ENCODE results near the gene SULT2B1. TPM values are rescaled to one million over a fixed set of nuclear protein-coding genes. Genes with fewer than 3 reads are reported as not detected.
A peak's percentile ranks its signal among the peaks of the same experiment; 100 is the strongest.

SULT2B1 gene
- total and polyA plus RNA-seq, 2 experiments from 2014 or later, result 0.20 TPM; not detected in 1

DNA sequence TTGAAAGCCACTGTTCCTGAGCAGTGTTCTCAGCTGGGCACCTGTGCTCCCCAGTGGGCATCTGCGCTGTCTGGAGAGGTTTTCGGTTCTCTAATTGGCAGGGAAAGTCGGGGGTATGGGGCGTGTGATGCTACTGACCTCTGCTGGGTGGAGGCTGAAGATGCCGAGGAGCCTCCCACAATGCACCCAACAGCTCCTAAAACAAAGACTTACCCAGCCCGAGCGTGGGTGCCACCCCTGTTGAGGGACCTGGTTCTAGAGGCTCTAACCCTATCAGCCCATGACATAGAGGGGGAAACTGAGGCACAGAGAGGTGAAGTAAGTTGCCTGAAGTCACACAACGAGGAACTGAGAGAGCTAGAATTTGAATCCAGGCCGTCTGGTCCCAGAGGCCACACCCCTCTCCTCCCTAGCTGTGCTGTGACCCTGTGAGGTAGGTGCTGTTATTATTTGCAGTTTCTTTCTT lies 56.9 kb downstream of the SULT2B1 start:
- H3K4me3 ChIP-seq, result no peak overlapping the region
- H3K9me3 ChIP-seq (ENCODE audit: low read depth), result no peaks in the 10 kb centered on the region
- peak in 1 of 2 donors; percentile 52 for DNase-seq (ENCODE audit: low read depth in 1 of 2, low spot score in 1 of 2)
- H3K4me1 ChIP-seq (ENCODE audit: low read depth), result peaks cover 4% of the 10 kb centered on the region
- TF ChIP-seq, protein P1, sequence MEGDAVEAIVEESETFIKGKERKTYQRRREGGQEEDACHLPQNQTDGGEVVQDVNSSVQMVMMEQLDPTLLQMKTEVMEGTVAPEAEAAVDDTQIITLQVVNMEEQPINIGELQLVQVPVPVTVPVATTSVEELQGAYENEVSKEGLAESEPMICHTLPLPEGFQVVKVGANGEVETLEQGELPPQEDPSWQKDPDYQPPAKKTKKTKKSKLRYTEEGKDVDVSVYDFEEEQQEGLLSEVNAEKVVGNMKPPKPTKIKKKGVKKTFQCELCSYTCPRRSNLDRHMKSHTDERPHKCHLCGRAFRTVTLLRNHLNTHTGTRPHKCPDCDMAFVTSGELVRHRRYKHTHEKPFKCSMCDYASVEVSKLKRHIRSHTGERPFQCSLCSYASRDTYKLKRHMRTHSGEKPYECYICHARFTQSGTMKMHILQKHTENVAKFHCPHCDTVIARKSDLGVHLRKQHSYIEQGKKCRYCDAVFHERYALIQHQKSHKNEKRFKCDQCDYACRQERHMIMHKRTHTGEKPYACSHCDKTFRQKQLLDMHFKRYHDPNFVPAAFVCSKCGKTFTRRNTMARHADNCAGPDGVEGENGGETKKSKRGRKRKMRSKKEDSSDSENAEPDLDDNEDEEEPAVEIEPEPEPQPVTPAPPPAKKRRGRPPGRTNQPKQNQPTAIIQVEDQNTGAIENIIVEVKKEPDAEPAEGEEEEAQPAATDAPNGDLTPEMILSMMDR (IDR thresholded peaks at IDR 0.05; ENCODE audit: low read depth, low read length), result peak; percentile 64
- no peaks in the 10 kb centered on the region for H3K27me3 ChIP-seq
- H3K27ac ChIP-seq, result no peak overlapping the region
- no peaks in the 10 kb centered on the region for H3K36me3 ChIP-seq

DNA sequence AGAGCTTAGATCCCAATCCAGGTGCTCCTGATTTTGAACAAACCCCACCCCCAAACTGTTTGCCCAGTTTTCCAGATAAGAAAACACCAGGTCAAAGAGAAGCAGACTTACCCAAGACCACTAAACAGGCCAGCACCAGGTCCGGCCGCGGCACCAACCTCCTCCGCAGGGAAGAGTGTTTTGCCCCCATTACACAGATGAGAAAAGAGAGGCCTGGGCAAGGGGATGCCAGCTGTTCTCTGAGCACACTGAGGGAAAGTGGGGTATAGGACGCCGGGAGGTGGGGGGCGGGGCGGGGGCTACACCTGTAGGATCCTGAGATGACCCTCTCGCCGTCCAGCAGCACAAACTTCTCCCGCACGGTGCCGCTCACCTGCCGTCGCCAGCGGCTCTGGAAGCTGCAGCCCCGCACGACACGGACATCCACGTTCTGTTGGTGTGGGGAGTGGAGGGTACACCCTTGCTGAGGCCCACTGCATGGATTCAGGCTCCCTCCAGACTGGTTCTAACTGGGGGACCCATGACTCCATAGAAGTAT lies 57.7 kb downstream of the SULT2B1 start:
- H3K36me3 ChIP-seq, result no peaks in the 10 kb centered on the region
- no peak overlapping the region for H3K4me3 ChIP-seq
- TF ChIP-seq, protein P1 (IDR thresholded peaks at IDR 0.05; ENCODE audit: low read depth, low read length), result no peak
- H3K4me1 ChIP-seq (ENCODE audit: low read depth), result peaks cover 10% of the 10 kb centered on the region
- no peaks in the 10 kb centered on the region for H3K9me3 ChIP-seq (ENCODE audit: low read depth)
- DNase-seq (ENCODE audit: low read depth in 1 of 2, low spot score in 1 of 2), result no peak
- no peak overlapping the region for H3K27ac ChIP-seq
- no peaks in the 10 kb centered on the region for H3K27me3 ChIP-seq

DNA sequence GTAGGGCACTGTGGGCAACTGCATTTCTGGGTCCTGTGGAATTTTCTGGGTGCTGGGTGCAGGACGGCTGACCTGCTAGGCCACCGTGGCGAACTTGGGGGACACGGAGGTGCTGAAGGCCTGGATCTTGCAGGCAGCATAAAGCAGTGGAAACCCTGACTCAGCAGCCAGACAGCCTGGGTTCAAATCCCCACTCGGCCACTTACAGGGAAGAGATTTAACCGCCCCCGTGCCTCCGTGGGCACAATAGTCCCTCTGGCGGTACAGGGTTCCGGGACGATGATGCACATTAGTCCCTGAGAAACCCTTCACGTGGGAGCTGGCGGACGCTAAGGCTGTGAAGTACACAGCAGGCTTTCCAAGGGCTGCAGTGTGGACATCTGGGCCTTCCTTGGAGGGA lies 59.9 kb downstream of the SULT2B1 start:
- Histone ChIP-seq H3K9me3 (ENCODE audit: low read depth) (no peaks in the 10 kb centered on the region), H3K27me3 (no peaks in the 10 kb centered on the region), H3K4me3 (no peak overlapping the region), H3K27ac (no peak overlapping the region), H3K4me1 (ENCODE audit: low read depth) (peaks cover 14% of the 10 kb centered on the region), H3K36me3 (peaks cover 19% of the 10 kb centered on the region)
- DNase-seq (ENCODE audit: low read depth in 1 of 2, low spot score in 1 of 2), result no peak
- TF ChIP-seq, protein P1 (IDR thresholded peaks at IDR 0.05; ENCODE audit: low read depth, low read length), result no peak

DNA sequence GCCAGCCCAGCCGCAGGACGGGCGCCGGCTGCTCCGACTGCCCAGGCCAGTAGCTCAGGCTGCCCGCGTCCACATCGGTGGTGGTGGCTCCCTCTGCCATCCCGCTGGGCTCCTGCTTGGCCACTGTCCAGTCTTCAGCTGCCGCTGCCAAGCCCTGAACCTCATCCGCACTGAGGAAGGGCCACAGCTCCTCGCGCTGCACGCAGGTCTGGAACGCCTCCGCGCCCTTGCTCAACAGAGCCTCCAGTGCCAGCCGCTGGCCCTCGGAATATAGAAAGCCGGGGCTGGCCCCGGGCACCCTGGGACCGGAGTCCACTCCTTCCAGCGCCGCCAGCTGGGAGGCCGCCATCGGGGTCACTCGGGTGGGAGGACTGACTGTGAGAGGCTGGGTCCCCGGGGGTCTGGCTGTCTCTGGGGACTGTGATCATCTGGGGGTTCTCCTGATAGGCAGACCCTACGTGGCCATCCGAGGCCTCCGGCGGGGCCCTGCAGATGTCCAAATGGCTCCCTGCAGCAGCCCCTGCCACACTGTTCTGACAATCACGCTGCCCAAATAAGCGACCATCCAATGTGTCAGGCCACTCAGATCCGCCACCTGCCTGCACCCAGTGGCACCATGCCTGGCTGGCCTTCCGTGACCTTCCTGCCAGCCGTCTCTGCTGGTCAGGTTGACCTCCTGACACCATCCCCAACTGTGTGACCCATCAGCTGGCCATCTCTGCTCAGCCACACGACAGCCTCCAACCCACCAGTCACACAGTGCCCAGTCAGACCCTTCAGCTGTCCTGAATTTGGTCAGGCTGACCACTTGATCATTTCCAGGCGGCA lies 61.3 kb downstream of the SULT2B1 start:
- H3K27ac ChIP-seq, result peak overlapping the region; percentile 83
- no peak for DNase-seq (ENCODE audit: low read depth in 1 of 2, low spot score in 1 of 2)

DNA sequence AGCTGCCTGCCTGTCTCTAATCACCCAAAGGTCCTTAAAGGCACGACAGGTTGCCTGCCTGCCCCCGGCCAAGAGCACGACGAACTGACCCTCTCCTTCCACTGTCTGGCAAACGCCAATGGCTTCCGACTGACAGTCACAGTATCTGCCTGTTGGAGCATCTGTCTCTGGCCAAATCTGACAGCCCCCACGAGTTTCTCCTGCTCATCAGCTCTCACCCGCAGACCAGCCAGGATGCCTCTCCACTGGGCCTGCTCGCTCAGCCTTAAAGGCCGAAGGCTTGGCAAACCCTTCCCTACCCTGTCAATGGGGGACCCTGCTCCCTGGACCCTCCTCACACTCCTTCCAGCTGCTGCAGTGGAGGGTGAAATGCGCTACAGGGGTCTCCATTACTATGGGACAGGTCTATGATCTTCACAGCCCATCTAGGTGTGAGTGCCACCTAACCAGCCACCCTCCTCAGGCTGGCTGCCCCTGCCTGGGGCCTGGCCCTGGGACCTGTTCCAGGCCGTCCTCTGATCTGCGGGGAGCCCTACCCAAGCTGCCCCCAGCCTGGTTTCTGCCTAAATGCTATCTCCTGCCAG lies 62.0 kb downstream of the SULT2B1 start:
- peak overlapping the region; percentile 83 for H3K27ac ChIP-seq
- DNase-seq (ENCODE audit: low read depth in 1 of 2, low spot score in 1 of 2), result peak in 1 of 2 donors; percentile 49
- H3K27me3 ChIP-seq, result no peaks in the 10 kb centered on the region
- H3K9me3 ChIP-seq (ENCODE audit: low read depth), result no peaks in the 10 kb centered on the region
- H3K4me3 ChIP-seq, result no peak overlapping the region
- TF ChIP-seq, protein P1 (IDR thresholded peaks at IDR 0.05; ENCODE audit: low read depth, low read length), result no peak
- H3K4me1 ChIP-seq (ENCODE audit: low read depth), result peaks cover 23% of the 10 kb centered on the region
- peaks cover 26% of the 10 kb centered on the region for H3K36me3 ChIP-seq

More for the DNA sequence above, 61.3 kb downstream of the SULT2B1 start:
- TF ChIP-seq, protein P1 (IDR thresholded peaks at IDR 0.05; ENCODE audit: low read depth, low read length), result no peak
- peaks cover 23% of the 10 kb centered on the region for H3K4me1 ChIP-seq (ENCODE audit: low read depth)
- H3K9me3 ChIP-seq (ENCODE audit: low read depth), result no peaks in the 10 kb centered on the region
- H3K36me3 ChIP-seq, result peaks cover 26% of the 10 kb centered on the region
- H3K4me3 ChIP-seq, result no peak overlapping the region
- H3K27me3 ChIP-seq, result no peaks in the 10 kb centered on the region
